ENCODE data around the gene BRSK2.

The BRSK2 gene

GRCh38 chr11:1353383-1354124 is 36.2 kb upstream of the BRSK2 start:
- H3K4me3 ChIP-seq (ENCODE audit: low read depth, low read length, poor library complexity, severe bottlenecking) = no peak overlapping the region
- peaks cover 5% of the 10 kb centered on the region; the same call in 1 of the 2 replicates for H3K27me3 ChIP-seq (ENCODE audit: insufficient read depth, low read length)
- no peaks in the 10 kb centered on the region for H4K20me1 ChIP-seq (ENCODE audit: insufficient read depth, low read length)
- no peaks in the 10 kb centered on the region for H3F3A ChIP-seq (ENCODE audit: insufficient read depth, low read length)
- no peaks in the 10 kb centered on the region for H3K9me2 ChIP-seq (ENCODE audit: low read depth, low read length)
- no peaks in the 10 kb centered on the region for H3K36me3 ChIP-seq (ENCODE audit: insufficient read depth, low read length)
- no peak overlapping the region for H3K9ac ChIP-seq (ENCODE audit: low read length)
- H3K9me3 ChIP-seq (ENCODE audit: low read length) = no peaks in the 10 kb centered on the region
- H3K27ac ChIP-seq (ENCODE audit: low read depth, low read length, poor library complexity, severe bottlenecking) = no peak overlapping the region
- no peaks in the 10 kb centered on the region for H3K4me1 ChIP-seq (ENCODE audit: insufficient read depth, low read length, severe bottlenecking)
- H3K4me2 ChIP-seq (ENCODE audit: low read length) = no peak overlapping the region
- no peak overlapping the region for H2AFZ ChIP-seq (ENCODE audit: low read length)
- no peak for TF ChIP-seq CTCF (IDR thresholded peaks at IDR 0.05; ENCODE audit: low read length)
- no peak for TF ChIP-seq EZH2 (IDR thresholded peaks at IDR 0.05; ENCODE audit: borderline replicate concordance, low read length)
- H3K79me2 ChIP-seq (ENCODE audit: insufficient read depth, low read length) = no peaks in the 10 kb centered on the region

- Histone ChIP-seq H3K27me3 (ENCODE audit: insufficient read depth, low read length) (peaks cover 5% of the 10 kb centered on the region; the same call in 1 of the 2 replicates), H3K27ac (ENCODE audit: low read depth, low read length, poor library complexity, severe bottlenecking) (no peak overlapping the region), H3K4me1 (ENCODE audit: insufficient read depth, low read length, severe bottlenecking) (no peaks in the 10 kb centered on the region), H4K20me1 (ENCODE audit: insufficient read depth, low read length) (no peaks in the 10 kb centered on the region), H3K9me3 (ENCODE audit: low read length) (no peaks in the 10 kb centered on the region), H3F3A (ENCODE audit: insufficient read depth, low read length) (no peaks in the 10 kb centered on the region), H3K36me3 (ENCODE audit: insufficient read depth, low read length) (no peaks in the 10 kb centered on the region), H2AFZ (ENCODE audit: low read length) (no peak overlapping the region), H3K9ac (ENCODE audit: low read length) (no peak overlapping the region), H3K4me2 (ENCODE audit: low read length) (no peak overlapping the region), H3K9me2 (ENCODE audit: low read depth, low read length) (no peaks in the 10 kb centered on the region), H3K79me2 (ENCODE audit: insufficient read depth, low read length) (no peaks in the 10 kb centered on the region), H3K4me3 (ENCODE audit: low read depth, low read length, poor library complexity, severe bottlenecking) (no peak overlapping the region)
- no peak for TF ChIP-seq EZH2 (IDR thresholded peaks at IDR 0.05; ENCODE audit: borderline replicate concordance, low read length)
Observed at GRCh38 chr11:1354125-1354938, 35.4 kb upstream of the BRSK2 start.

- H3K9me2 ChIP-seq (ENCODE audit: low read depth, low read length) = no peaks in the 10 kb centered on the region
- H3K9ac ChIP-seq (ENCODE audit: low read length) = no peak overlapping the region
- no peak overlapping the region for H3K4me3 ChIP-seq (ENCODE audit: low read depth, low read length, poor library complexity, severe bottlenecking)
- peaks cover 5% of the 10 kb centered on the region; the same call in 1 of the 2 replicates for H3K27me3 ChIP-seq (ENCODE audit: insufficient read depth, low read length)
- no peak overlapping the region for H3K27ac ChIP-seq (ENCODE audit: low read depth, low read length, poor library complexity, severe bottlenecking)
- H3K4me1 ChIP-seq (ENCODE audit: insufficient read depth, low read length, severe bottlenecking) = no peaks in the 10 kb centered on the region
- H2AFZ ChIP-seq (ENCODE audit: low read length) = no peak overlapping the region
- no peaks in the 10 kb centered on the region for H4K20me1 ChIP-seq (ENCODE audit: insufficient read depth, low read length)
- no peak overlapping the region for H3K4me2 ChIP-seq (ENCODE audit: low read length)
- H3K36me3 ChIP-seq (ENCODE audit: insufficient read depth, low read length) = no peaks in the 10 kb centered on the region
- H3K9me3 ChIP-seq (ENCODE audit: low read length) = no peaks in the 10 kb centered on the region
- H3F3A ChIP-seq (ENCODE audit: insufficient read depth, low read length) = no peaks in the 10 kb centered on the region
- no peak for TF ChIP-seq EZH2 (IDR thresholded peaks at IDR 0.05; ENCODE audit: borderline replicate concordance, low read length)
- no peak for TF ChIP-seq CTCF (IDR thresholded peaks at IDR 0.05; ENCODE audit: low read length)
- no peaks in the 10 kb centered on the region for H3K79me2 ChIP-seq (ENCODE audit: insufficient read depth, low read length)
Observed at GRCh38 chr11:1356007-1356435, 33.7 kb upstream of the BRSK2 start.
